Right cardiac atrium (tissue), 5 donors: ENCODE results near the gene VAV3. TPM values are rescaled to one million over a fixed set of nuclear protein-coding genes. Genes with fewer than 3 reads are reported as not detected.

Experiments used
- ATAC-seq, 2 donors: fragments of 200-7000 bp; cut with Tn5 transposase; one replicate each; pipeline versions ENCODE4 v1.8.0 to v1.9.1; 2020; ENCODE audit warnings: moderate library complexity in 2 of 2, mild to moderate bottlenecking in 1 of 2
- DNase-seq, 3 donors: peaks; one replicate each; pipeline ENCODE4 v3.0.0-alpha.2; 2020
- H3K27ac ChIP-seq: one replicate; pipeline ENCODE4 v1.5.1; 2013; ENCODE audit warnings: mild to moderate bottlenecking, low read length, control low read depth, moderate library complexity
- H3K27me3 ChIP-seq: one replicate; pipeline ENCODE4 v1.6.1; 2013; ENCODE audit not compliant: control insufficient read depth, insufficient read depth
- H3K4me1 ChIP-seq: one replicate; pipeline ENCODE4 v1.6.1; 2013; ENCODE audit warnings: low read length; ENCODE audit not compliant: control insufficient read depth, insufficient read depth
- H3K4me3 ChIP-seq: one replicate; pipeline ENCODE4 v1.5.1; 2013; ENCODE audit warnings: low read length, control low read depth
- H3K9me3 ChIP-seq: one replicate; pipeline ENCODE4 v1.6.1; 2013; ENCODE audit warnings: low read length; ENCODE audit not compliant: control insufficient read depth
- WGBS: extraction: QIAGEN DNeasy Blood & Tissue Kit; methylation state at CpG from one replicate; pipeline ENCODE4 v1.1.7; 2013; 5-methylcytosine and 5-hydroxymethylcytosine counted together
- intact Hi-C, 4 donors: fragments of 100-400 bp; cut with DNase I; formaldehyde crosslinking; loops; one replicate each; pipeline versions ENCODE4 v1.11.0 to v1.14.0; 2022 to 2023
- polyA plus RNA-seq: library from polyadenylated mRNA; stranded (reverse); fragments of 200-250 nt; gene quantifications from one replicate; pipeline ENCODE4 v1.2.3, GENCODE V29; 2013
- total RNA-seq, 4 donors: library from RNA; stranded (reverse); fragmentation: NEBNext Ultra II Directional; extraction: Animal tissue kit (Norgen Biotek cat#: 25700); gene quantifications; one replicate each; pipeline ENCODE4 v1.2.1, GENCODE V29; 2021
- donor health status: healthy with polysubstance abuse.
- donor health status: DM: no; HTN: yes; CAD: no.
- donor health status: DM: no; HTN: no; CAD: no.
- donor health status: DM: no; HTN: yes; CAD: no; lungs with severe emphysema.
- donor health status: DM: yes; HTN: yes; CAD: no.

VAV3 gene
- total and polyA plus RNA-seq, 5 donors: 0.79 to 4.0 (median 2.7) TPM

DNA sequence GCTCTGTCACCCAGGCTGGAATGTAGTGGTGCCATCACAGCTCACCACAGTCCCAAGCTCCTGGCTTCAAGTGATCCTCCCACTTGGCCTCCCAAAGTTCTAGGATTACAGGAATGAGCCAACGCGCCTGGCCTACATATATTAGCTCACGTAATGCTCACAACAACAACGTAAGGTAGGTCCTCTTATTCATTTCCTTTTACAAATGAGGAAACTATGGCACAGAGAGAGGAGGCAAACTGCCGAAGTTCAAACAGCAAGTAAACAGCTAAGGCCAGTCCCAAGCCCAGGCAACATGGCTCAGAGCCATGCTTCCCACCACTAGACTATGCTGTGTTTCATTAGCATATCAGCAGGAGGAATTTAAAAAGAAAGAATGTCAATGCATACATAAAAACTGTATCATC, 284.4 kb downstream of the VAV3 start:
- 87% methylated on average over 5 of the region's 5 CpGs for WGBS
- no peaks in the 10 kb centered on the region for H3K4me1 ChIP-seq
- no peaks in the 10 kb centered on the region for H3K9me3 ChIP-seq
- no peak for DNase-seq
- ATAC-seq: no peak
- H3K27ac ChIP-seq: no peak overlapping the region
- no peaks in the 10 kb centered on the region for H3K27me3 ChIP-seq
- intact Hi-C loops: no loop called here
- no peak overlapping the region for H3K4me3 ChIP-seq

- intact Hi-C loops: no loop called here
- no peak overlapping the region for H3K4me3 ChIP-seq
These were observed 285.5 kb downstream of the VAV3 start for GRCh38 chr1:107679411-107679953.

GRCh38 chr1:107678993-107679392, 286.0 kb downstream of the VAV3 start:
- no peak overlapping the region for H3K27ac ChIP-seq
- ATAC-seq: no peak
- H3K27me3 ChIP-seq: no peaks in the 10 kb centered on the region
- H3K4me1 ChIP-seq: no peaks in the 10 kb centered on the region
- no peak overlapping the region for H3K4me3 ChIP-seq
- intact Hi-C loops: no loop called here
- H3K9me3 ChIP-seq: no peaks in the 10 kb centered on the region
- DNase-seq: no peak
- 92% methylated on average over 2 of the region's 2 CpGs for WGBS

More at GRCh38 chr1:107679411-107679953, 285.5 kb downstream of the VAV3 start:
- Histone ChIP-seq H3K4me1 (no peaks in the 10 kb centered on the region), H3K9me3 (no peaks in the 10 kb centered on the region), H3K27ac (no peak overlapping the region), H3K27me3 (no peaks in the 10 kb centered on the region)
- no peak for DNase-seq
- no peak for ATAC-seq
- WGBS: 77% methylated on average over 2 of the region's 2 CpGs

GRCh38 chr1:107677697-107678096, 287.3 kb downstream of the VAV3 start:
- Histone ChIP-seq H3K27me3 (no peaks in the 10 kb centered on the region), H3K4me1 (no peaks in the 10 kb centered on the region), H3K4me3 (no peak overlapping the region), H3K9me3 (no peaks in the 10 kb centered on the region), H3K27ac (no peak overlapping the region)
- 89% methylated on average over 3 of the region's 3 CpGs for WGBS
- ATAC-seq (no peak), DNase-seq (no peak)
- intact Hi-C loops: no loop called here

GRCh38 chr1:107674486-107674885, 290.5 kb downstream of the VAV3 start:
- WGBS: 84% methylated on average over 1 of the region's 1 CpG
- Histone ChIP-seq H3K4me1 (no peaks in the 10 kb centered on the region), H3K9me3 (no peaks in the 10 kb centered on the region), H3K4me3 (no peak overlapping the region), H3K27me3 (no peaks in the 10 kb centered on the region), H3K27ac (no peak overlapping the region)
- ATAC-seq (no peak), DNase-seq (no peak)
- intact Hi-C loops: no loop called here

DNA sequence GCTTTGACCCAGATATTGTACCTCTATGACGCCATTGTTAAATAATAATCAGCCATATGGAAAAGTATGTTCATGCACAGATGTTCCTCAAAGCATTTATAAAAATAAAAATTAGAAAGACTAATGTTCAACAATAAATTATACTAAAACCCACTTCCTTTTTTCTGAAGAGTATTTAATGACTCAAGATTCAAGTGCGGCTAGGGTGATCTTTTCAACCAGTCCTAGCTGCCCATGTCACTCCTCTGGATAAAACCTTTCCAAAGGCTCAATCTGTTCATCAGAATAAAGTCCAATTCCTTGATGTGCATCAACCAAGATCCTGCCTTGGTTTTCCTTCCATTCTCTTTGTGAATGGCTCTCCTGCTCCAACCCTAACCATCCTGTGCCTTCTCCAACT, 292.0 kb downstream of the VAV3 start:
- DNase-seq: no peak
- intact Hi-C loops: no loop called here
- no peak for ATAC-seq
- 93% methylated on average over 2 of the region's 2 CpGs for WGBS
- Histone ChIP-seq H3K27ac (no peak overlapping the region), H3K4me1 (no peaks in the 10 kb centered on the region), H3K4me3 (no peak overlapping the region), H3K27me3 (no peaks in the 10 kb centered on the region), H3K9me3 (no peaks in the 10 kb centered on the region)

DNA sequence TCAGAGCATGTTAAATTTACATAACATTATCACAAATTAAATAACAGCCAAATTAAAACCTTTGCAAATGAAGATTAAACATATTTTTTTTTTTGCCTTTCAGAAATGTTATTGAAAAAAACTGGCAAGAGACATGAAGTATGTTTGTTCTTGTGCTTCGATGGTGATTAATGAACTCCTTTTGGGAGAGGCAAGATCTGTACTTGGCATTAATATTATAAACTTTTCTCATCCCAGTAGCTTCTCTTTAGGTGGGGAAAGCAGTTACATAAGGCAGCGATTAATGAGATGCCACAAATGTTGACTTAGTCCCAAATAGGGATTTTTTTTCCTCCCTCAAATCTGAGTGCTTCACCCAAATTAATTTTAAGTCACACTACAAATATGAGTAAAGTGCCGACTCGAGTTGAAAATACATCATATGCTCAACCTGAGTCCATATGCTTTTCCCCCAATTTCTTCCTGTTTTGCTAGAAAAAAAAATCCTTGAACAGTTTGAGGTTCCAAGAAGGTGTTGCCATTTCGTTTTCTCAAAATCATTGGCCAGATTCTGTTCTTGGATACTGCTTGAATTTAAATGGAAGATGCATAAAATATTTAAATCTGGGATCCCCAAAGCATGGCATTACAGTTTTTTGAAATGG, 294.5 kb downstream of the VAV3 start:
- Histone ChIP-seq H3K4me3 (no peak overlapping the region), H3K27ac (no peak overlapping the region), H3K9me3 (no peaks in the 10 kb centered on the region), H3K27me3 (no peaks in the 10 kb centered on the region), H3K4me1 (no peaks in the 10 kb centered on the region)
- 72% methylated on average over 5 of the region's 5 CpGs for WGBS
- no peak for DNase-seq
- intact Hi-C loops: no loop called here
- ATAC-seq: no peak

GRCh38 chr1:107669996-107670395, 295.0 kb downstream of the VAV3 start:
- DNase-seq: peak; percentile 29 to 55 (median 45)

GRCh38 chr1:107668762-107669161, 296.2 kb downstream of the VAV3 start:
- intact Hi-C loops: no loop called here
- no peak overlapping the region for H3K27ac ChIP-seq
- ATAC-seq: no peak
- 51% methylated on average over 6 of the region's 6 CpGs for WGBS
- no peaks in the 10 kb centered on the region for H3K9me3 ChIP-seq
- H3K4me1 ChIP-seq: no peaks in the 10 kb centered on the region
- no peak overlapping the region for H3K4me3 ChIP-seq
- no peak for DNase-seq
- no peaks in the 10 kb centered on the region for H3K27me3 ChIP-seq

More at GRCh38 chr1:107669996-107670395, 295.0 kb downstream of the VAV3 start:
- intact Hi-C loops: no loop called here
- H3K9me3 ChIP-seq: no peaks in the 10 kb centered on the region
- no peaks in the 10 kb centered on the region for H3K27me3 ChIP-seq
- 16% methylated on average over 1 of the region's 1 CpG for WGBS
- no peaks in the 10 kb centered on the region for H3K4me1 ChIP-seq
- no peak overlapping the region for H3K4me3 ChIP-seq
- peak; percentile 36 to 68 for ATAC-seq
- no peak overlapping the region for H3K27ac ChIP-seq

DNA sequence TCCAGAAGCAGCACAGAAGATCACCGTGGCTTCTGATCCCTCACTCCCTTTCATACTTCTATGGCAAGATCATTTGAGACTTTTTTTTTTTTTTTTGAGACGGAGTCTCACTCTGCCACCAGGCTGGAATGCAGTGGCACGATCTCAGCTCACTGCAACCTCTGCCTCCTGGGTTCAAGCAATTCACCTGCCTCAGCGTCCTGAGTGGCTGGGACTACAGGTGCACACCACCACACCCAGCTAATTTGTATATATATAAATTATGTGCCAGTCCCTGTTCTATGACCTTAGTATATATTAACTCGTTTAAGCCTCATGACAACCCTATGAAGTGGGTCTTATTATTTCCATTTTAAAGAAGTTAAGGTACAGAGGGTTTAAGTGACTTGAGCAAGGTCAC, 298.5 kb downstream of the VAV3 start:
- DNase-seq (no peak), ATAC-seq (no peak)
- Histone ChIP-seq H3K27ac (no peak overlapping the region), H3K27me3 (no peaks in the 10 kb centered on the region), H3K9me3 (no peaks in the 10 kb centered on the region), H3K4me1 (no peaks in the 10 kb centered on the region), H3K4me3 (no peak overlapping the region)
- 87% methylated on average over 5 of the region's 5 CpGs for WGBS
- intact Hi-C loops: no loop called here

GRCh38 chr1:107664982-107665925, 299.7 kb downstream of the VAV3 start:
- no peak for ATAC-seq
- H3K4me1 ChIP-seq: no peaks in the 10 kb centered on the region
- no peak overlapping the region for H3K27ac ChIP-seq
- no peaks in the 10 kb centered on the region for H3K9me3 ChIP-seq
- 73% methylated on average over 5 of the region's 5 CpGs for WGBS
- H3K4me3 ChIP-seq: no peak overlapping the region
- no peaks in the 10 kb centered on the region for H3K27me3 ChIP-seq
- intact Hi-C loops: no loop called here
- no peak for DNase-seq
